Stimulated activated naive CD4-positive, alpha-beta T cell (primary cell): ENCODE data around the gene TMEM59.
"Not testable (repeated sequence)": the region's sequence is repeated elsewhere in the genome, so short reads cannot be mapped to it uniquely, and the experiment has no call there.

Source experiments
- DNase-seq, 6 experiments: peaks; one replicate each; lab custom pipeline; 2025; lab: John Stamatoyannopoulos, UW

The TMEM59 gene, protein sequence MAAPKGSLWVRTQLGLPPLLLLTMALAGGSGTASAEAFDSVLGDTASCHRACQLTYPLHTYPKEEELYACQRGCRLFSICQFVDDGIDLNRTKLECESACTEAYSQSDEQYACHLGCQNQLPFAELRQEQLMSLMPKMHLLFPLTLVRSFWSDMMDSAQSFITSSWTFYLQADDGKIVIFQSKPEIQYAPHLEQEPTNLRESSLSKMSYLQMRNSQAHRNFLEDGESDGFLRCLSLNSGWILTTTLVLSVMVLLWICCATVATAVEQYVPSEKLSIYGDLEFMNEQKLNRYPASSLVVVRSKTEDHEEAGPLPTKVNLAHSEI

DNA sequence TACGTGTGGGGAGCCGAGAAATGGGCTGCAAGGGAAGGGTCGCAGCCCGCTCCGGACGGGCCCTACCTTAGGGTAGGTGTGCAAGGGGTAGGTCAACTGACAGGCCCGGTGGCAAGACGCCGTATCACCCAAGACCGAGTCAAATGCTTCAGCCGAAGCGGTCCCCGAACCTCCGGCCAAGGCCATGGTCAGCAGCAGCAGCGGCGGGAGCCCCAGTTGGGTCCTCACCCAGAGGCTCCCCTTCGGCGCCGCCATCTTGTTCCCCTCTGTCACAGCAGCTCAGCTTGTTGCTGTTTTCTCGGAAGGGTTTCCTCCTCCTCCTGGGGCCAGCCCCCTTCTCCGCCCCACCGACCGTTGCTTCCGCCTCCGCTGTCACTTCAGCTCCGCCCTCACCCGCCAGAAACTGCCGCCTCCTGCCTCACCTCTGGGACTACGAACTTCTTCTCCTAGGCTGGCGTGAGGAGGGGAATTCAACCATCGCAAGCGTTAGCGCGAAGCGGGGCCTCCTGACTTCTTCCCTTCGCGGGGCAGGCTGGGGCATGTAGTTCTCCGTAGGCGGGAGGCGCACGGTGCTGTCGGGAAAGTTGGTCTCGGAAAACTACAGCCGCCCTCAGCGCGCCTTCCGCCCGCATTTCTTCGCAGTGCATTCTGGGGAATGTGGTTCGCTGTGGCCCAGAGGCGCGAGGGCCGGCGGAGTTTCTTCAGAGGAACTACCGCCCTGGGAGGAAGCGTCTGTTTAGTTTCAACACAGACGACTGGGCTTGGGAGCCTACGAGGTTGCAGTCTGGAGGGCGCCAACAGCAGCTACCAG is at the start of gene TMEM59, which contains the start of gene TCEANC2:
Gene TMEM59 (minus strand): TSS at position 271 of the 811 bp plus-strand sequence. CDS start 16 bp downstream, at position 255.
Gene TCEANC2 (plus strand): TSS at position 675 of the 811 bp plus-strand sequence. CDS start 815 bp downstream, outside the sequence.
- DNase-seq = peak; percentile 93 to 99 (median 97)

DNA sequence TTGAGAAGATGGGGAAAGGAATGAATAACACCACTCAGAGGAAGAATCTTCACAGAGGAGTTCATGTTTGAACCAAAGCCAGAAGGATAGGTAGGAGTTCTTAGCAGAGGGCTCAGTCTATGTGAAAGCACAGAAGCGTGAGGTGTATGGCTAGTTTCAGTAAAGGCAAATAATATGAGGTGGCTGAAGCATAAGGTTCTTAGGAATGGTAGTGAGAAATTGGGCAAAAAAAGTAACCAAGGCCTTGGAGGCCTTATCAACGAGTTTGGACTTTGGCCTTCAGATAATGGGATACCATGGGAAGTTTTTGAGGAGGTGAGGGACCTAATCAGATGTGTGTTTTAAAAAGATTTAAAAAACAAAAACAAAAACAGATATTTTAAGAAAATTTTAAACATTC is 47.5 kb upstream of the TMEM59 start:
- DNase-seq = no peak

DNA sequence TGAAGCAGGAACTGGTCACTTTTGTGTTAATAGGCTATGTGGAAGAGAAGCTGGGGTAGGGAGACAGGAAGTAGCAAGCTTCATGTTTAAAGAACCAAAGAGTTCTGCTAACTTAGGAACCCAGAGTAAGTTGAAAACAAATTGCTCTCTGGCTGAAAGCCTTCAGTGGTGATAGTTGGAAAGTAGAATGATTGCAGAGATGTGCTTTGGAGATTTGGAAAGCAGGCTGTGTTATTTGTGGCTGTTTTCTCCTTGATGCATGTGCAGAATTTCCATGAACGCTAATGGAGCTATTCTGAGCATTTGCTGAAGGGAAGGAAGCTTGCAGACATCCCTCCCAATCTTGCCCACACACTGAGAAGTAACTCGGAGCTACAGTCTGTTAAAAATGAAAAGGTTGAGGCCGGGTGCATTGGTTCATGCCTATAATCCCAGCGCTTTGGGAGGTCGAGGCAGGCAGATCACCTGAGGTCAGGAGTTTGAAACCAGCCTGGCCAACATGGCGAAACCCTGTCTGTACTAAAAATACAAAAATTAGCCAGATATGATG is 46.1 kb upstream of the TMEM59 start:
- DNase-seq = no peak

DNA sequence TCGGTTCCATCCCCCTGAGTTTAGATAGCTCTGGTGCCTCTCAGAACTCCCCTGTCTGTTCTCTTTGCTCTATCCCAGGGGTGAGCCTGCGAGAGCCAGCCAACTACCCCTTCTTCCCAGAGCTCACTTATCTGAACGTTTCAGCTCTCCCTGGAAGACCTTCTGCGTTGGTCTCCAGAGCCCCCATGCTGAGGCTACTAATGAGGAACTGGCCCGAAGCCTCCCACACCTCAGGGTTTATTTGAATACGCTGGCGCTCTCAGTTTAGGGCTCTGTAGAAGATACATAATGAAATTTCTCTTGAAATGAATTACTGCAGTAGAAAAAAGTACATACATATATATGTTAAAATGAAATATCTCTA is 43.9 kb upstream of the TMEM59 start:
- no peak for DNase-seq

DNA sequence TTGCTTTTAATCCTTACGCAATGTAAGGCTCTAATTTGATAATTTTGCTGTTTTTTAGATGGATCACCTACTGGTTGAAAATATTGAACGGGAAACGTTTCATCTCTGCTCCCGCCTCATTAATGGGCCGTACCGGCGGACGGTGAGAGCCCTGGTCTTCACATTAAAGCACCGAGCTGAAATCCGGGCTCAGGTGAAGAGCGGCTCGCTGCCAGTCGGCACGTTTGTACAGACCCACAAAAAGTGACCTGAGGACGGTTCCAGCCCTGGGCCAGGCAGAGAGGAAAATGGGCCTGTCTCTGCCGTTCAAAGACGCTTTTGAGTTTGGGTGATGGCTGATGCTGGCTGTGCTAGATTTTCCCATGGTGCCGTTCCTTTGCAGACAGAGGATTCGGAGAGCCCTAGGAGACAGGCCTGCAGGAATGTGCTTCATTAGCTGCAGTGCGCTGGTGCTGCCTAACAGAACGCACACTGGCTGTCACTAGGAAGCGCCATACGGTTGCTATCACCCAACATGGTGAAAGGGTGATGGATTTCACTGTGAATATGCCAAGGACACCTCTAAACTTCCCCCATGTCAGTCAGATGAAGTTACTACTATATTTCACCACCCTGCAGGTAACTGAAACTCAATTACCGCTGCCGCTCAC is 43.3 kb upstream of the TMEM59 start:
- DNase-seq = no peak

DNA sequence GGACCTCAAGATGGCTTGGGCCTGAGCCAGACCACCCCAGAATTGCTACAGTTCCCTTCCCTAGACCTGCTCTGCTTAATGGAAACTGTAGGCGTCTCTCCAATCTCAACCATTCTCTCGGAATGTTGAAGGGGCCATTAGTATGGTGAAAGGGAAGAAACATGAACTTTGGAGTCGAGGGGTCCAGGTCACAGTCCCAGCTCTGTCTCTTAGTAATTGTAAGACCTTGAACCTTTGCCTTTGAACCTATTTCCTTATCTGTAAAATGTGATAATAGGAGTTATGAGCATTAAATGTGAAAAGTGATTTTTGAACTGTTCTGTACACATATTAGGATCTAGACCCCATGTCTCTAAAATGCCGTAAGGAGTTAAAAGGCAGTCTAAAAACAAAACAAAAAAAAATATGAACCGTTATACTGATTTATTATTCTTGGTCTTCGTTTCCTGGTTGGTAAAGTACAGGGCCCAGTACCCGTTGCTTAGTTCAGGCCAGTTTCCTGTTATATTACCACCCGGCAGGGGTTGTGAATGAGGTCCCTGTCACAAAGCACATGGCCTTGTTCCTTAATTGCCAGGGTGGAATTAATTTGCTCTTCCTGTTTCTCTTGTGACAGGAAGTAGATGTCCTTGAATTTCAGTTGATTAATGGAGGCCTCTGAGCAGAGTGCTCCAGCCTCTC is 42.7 kb upstream of the TMEM59 start:
- DNase-seq = no peak

DNA sequence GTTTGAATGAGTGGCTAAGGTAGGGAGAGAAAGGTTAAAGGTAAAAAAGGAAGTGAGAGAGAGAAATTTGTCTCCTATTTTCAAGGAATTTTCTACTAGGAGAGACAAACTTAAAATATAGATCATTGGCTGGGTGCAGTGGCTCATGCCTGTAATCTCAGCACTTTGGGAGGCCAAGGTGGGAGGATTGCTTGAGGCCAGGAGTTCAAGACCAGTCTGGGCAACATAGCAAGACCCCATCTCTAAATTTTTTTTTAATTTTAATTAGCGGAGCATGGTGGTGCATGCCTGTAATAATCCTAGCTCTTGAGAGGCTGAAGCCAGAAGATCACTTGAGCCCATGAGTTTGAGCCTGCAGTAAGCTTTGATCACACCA is 41.7 kb upstream of the TMEM59 start:
- not testable (repeated sequence) for DNase-seq

DNA sequence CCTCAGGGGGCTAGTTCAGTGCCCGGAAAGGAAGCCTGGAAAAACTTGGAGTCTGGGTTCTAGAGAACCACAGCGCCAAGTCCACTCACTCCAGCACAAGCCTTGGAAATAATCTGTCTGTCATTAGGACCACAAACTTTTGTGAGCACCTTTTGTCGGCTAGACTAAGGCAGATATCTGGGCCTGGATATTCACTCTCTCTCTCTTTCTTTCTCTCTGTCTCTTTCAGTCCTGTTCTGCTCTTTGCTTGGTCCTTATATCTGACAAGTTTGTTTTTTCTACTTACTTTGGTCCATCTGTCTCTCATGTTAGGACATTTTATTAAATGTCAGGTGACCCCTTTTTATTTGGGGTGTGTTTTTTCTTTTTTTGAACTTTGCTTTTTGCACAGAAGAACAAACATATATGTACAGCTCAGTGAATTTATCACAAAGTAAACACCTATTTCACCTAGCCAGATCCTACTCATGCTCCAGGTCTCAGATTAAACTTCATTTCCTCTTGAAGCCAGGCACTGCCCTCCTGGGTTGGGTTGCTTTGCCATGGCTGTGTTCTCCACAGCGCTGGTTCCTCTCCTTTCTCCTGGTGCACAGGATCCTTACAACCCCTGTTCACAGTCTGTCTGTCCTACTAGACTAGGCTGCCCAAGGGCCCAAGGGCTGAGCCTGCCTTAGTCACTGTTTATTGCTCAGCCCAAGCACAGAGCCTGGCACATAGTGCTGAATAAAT is 41.2 kb upstream of the TMEM59 start:
- no peak for DNase-seq

DNA sequence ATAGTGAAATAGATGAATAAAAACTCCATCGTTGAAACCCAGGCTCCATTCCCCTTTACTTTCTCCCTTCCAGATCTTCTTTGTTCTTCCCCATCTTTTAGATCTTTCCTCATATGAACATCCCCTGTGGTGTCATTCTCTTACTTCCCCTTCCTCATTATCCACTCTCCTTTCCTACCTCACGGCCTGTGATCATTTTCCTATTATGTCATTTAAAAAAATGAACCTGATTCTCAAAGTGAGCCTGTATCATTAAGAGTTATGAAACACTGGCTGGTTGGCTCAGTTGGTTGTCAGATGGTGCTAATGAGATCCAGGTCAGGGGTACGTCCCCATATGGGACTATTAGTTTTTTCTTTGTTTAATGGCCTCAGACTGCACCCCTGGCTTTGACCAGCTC is 38.7 kb upstream of the TMEM59 start:
- no peak for DNase-seq

DNA sequence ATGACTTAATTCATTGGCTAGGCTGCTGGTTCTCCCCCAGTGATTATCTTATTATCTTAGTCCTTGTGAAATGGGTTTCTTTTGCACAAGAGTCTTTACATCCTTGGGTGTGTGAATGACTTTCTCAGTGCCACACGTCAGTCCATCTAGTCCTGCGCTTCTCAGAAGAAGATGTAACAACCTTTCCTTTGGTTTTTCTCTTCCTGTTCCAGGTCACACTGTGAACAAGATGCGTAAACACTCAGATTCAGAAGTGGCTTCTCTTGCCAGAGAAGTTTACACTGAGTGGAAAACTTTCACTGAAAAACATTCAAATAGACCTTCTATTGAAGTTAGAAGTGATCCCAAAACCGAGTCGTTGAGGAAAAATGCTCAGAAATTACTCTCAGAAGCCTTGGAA is 35.4 kb upstream of the TMEM59 start:
- no peak for DNase-seq

DNA sequence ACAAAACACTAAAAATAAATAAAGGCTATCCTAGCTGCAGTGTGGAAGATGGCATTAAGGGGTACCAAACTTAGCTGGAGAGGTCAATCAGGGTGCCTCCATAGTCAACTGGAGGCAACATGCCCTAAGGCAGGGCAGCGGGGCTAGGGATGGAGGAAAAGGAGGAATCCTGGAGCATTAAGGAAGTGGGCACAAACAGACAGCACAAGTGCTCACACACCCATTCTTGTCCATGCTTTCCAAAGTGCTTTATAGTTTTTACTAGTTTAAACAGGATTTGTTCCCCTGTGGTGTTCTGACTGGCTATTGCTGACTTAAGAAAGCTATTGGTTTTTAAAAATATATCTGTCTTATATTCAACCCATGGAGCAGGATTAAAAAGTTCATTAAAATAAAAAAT is 33.8 kb upstream of the TMEM59 start:
- no peak for DNase-seq

DNA sequence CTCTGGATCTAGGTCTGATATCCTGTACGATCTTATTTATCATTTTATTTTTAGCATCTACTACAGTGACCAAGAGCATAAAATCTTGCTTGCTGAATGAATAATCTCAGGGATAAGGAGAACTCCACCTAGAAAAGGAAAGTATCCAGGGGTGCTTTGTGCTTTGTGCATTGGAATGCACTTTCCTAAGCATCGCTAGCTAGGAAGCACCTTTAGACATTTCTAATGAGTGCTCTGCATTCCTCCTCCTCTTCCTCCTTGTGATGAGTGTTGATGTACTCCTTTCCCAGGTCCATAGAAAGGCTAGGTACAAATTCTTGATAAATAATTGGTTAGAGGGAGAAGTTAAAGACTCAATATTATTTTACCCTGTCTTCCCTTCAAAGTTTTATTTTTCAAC is 31.8 kb upstream of the TMEM59 start:
- DNase-seq = peak in 2 of 6 experiments; percentile 4 to 39

DNA sequence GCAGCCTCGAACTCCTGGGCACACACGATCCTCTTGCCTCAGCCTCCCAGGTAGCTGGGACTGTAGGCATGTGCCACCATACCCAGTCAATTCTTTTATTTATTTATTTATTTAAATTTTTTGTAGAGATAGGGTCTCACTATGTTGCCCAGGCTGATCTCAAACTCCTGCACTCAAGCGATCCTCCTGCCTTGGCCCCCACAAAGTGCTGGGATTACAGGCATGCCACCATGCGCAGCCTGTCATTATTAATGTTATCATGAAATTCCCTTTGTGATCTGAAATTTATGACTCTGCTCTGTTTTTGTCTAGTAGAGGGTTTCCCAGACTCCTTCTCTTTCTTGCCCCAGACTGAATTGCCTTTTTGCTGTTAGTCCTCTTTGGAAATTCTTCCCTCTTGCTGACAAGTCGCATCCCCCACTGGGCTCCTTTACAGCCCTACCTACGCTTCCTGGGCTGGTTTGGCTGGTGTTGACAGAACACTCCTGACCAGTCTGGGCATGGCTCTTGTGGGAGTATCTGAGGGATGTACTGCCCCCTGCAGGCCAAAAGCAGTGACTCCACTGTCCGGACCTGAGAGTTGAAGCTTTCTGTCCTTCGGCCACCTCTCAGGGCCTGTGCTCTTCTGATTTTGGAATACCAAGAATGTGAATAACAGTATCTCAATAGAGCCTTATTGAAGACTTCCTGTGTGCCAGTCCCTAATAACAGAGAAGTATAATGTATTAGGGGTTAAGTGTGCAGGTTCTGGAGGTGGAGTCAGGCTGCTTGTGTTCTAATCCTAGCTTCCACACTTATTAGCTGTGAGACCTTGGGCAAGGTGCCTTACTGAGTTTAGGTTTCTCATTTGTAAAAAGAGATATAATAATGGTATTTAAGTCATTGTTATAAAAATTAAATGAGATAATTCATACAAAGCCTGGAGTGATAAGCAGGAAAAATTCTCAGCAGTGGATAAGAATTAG is 28.6 kb upstream of the TMEM59 start:
- peak in 5 of 6 experiments; percentile 8 to 41 (median 23) for DNase-seq

DNA sequence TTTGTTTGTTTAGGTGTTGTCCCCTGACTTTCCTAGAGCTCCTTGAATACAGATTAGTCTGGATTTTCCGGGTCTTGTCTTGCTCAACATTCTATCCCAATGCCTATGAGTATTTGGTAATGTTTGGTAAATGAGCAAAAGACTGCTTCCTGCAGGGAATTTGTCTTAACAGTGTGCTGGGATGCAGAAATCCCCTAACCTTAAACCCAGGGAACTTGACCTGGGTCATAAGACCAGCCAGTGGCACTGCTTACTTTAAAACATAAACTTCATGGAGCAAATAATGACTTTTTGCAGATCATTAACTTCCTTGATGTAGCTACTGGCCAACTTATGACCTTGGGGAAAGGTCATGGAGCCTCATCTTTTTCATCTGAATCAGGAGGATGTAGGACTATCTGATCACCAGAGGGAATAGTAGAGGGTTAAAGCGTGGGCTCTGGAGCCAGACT is 27.6 kb upstream of the TMEM59 start:
- peak in 1 of 6 experiments; percentile 1 for DNase-seq

DNA sequence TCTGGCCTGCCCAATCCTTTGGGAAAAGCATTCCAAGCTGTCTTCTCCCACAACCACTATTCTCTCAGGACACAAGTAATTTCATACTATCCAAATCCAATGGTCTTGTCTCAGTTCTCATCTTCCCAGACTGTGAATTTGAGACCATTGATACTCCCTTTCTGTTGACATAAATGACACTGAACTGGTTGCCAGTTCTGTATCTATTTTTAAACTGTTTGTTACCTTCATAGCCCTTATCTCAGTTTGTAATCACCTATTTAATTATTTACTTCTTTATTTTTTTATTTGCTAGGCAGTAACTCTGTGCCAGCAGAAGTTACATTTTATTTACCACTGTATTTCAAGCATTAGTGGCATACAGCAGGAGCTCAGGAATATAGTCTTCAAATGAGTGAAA is 24.4 kb upstream of the TMEM59 start:
- DNase-seq = no peak

DNA sequence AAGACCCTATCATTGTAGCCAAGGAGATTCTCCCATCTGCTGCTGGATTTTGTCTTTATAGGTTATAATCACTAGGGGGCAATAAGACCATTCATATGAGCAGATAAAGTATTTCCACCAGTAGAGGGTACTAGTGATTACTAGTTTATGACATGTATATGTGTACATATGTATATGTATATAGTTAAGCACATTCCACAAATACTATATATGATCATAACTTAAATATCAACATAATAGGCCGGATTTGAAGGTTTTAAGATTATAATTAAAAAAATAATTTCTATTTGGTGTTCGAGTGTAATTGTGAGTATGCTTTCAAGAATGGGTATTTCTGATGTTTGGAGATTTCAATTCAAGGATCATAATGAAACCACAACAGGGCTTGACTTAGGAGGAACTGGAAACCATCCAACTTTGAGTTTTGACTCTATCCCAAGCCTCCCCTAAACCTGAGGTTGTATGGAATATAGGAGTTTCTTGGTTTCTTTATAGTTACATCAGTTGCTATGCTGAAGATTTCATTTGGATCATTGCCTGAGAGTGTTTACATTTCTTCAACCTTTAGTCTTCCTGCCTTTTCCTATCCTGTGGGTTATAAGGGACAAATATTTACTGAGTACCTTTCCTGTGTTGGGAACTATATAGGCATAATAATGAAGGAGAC is 17.3 kb upstream of the TMEM59 start:
- DNase-seq = peak in 3 of 6 experiments; percentile 27 to 60 (median 57)

DNA sequence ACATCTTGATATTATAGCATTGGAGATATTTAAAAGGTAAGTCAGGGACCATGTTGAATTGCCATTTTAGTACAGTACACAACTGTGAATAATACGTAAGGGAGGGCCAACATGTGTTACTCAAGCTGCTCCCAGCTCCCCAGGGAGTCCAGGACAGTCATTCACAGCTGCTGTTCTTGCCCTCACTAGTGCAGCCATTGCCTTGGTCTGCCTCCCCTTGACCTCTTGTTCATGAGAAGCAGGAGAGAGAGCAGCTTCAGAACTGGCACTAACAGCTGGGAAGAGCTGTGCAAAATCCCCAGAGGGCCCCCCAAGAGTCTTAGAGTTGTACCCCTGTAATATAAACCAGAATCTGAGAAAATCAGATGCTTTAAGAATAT is 16.8 kb upstream of the TMEM59 start:
- no peak for DNase-seq

DNA sequence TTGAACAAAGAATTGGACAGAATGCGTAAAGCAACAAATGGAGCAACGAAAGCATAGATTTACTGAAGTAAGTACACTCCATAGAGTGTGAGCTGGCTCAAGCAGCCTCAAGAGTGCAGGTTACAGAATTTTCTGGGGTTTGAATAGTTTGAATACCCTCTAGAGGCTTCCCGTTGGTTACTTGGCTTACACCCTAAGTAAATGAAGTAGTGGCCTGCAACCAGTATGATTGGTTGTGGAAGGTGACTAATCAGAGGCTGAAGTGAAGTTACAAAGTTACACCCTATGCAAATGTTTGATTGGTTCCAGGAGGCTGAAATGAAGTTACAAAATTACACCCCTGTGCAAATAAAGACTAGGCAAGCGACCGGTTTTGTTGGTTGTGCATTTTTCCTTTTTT is 11.3 kb upstream of the TMEM59 start:
- no peak for DNase-seq

DNA sequence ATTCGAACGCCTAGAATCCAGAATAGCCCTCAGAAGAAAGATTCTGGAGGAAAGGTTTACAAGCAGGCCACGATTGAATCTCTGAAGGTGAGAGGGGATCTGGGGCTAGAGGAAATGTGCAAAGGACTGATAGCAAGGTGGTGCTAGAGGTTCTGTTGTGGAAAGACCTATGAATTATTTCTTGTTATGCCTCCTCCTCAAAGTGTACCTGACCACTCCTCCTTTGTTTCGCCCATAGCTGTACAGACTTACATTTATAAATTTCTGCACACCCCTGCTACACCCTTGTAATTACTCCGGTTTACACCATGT is 1.4 kb upstream of the TMEM59 start:
- DNase-seq = peak in 1 of 6 experiments; percentile 7
